NK-92 (cell line): ENCODE data around the gene CEND1.
A peak's percentile ranks its signal among the peaks of the same experiment; 100 is the strongest.

Experiments used
- DNase-seq: peaks from one replicate; lab custom pipeline; 2025; ENCODE audit not compliant: unreplicated experiment; lab: John Stamatoyannopoulos, UW

The CEND1 gene

DNA sequence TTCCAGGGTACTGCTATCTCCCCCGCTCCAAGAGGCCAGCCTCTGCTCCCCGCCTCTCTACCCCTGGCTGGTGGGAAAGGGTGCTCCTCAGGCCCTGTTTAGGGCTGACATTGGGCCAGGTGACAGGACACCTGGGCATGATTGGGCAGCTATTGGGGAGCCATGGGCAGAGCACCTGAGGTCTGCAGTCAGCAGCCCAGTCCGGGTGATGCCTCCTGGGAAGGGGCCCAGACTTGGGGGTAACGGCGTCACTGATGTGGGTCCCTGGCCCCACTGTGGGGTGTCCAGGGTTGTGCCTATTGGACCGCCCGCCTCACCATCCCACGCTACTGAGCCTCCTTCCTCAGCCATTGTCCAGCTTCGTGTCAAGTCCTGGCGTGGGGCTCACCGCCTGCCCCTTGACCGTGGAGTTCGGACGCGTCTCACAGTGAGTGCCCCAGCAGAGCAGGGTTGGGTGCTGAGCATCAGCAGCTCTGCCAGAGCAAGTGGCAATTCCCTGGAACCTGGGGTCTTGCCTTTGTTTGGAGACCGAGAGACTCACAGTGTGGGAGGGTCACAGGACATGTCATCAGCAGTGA is 9.8 kb downstream of the CEND1 start:
- DNase-seq, result no peak

DNA sequence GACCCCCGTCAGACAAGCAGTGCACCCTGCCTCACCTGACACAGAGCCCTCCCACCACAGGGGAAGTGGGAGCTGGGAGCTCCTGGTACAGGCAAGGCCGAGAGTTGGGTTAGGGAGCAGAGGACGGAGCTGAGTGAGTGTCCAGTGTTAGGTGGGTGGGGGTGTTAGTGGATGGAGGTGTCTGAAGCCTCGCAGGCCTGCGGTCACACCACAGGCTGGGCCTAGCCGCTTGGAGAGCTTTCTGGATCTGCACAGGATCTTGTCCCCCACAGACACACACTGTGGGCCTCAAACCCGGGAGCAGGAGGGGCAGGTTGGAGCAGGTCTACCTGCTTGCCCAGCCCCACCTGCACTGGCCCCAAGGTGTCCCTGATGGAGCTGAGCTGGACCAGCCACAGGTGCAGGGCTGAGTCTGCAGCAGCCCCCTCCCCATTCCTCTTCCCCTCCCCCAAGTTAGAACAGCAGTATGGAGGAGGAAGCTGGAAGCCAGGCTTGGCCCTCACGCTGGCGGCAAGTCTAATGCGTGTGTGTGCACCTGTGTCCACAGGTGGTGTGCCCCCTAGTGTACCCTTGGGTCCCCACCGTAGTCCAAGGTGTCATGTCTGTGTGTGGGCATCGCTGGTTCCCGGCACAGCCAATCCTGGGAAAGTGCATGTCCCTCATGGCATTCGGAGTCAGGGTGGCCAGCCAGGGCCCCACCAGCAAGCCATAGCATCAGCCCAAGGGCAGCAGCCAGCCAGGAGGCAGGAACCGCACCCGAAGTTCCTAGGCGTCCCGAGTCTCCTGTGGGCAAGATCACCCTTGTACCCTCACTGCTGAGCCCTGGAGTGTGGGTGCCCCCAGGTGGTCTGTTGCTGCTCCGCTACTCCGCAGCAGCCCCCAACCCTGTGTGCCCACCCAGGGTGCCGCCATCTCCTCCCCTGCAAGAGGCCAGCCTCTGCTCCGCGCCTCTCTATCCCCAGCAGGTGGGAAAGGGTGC is 10.6 kb downstream of the CEND1 start:
- no peak for DNase-seq

DNA sequence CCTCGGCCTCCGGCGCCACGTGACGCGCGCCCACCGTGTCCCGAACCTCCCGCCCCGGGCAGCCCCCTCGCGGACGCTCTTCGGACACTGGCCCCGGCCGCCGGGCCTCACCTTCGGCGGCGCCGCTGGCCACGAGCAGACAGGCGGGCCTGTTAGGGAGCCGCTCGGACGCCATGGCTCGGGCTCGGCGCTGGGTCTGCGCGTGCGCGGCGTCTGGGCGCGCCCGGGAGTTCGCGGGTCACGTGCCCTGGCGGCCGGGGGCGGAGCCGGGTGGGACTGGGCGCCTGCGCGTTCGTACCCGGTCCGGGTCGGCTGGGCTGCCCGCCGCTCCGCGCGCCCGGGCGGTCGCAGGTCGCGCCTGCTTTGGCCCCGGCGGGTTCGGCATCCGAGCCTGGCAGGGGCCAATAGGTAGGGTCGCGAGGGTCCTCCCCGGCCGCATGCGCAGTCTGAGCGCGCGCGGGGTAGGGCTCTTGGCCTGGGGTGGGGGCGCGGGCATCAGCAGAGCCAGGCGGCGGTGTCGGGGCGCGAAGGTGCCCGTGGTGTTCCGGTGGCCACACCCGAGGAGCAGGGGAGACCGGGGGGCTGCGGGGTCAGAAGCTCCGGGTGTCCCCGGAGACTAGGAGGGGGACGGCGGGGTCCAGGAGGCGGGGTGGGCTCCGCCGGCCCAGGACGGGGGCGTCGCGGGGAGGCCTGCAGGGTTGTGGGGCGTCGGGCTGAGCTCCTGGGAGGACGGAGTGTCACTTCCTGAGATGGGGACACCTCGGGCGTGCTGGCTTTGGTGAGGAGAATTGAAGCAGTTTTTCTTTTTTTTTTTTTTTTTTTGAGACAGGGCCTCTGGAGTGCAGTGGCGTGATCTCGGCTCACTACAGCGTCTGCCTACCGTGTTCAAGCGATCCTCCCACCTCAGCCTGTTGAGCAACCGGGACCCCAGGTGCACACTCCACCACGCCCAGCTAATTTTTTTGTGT is 12.3 kb downstream of the CEND1 start, which contains the start of gene GATD1:
Gene GATD1, minus strand, starts transcription at position 200 of the 968 bp plus-strand sequence. Its CDS starts 25 bp downstream, at position 175.
- DNase-seq, result peak; percentile 58

DNA sequence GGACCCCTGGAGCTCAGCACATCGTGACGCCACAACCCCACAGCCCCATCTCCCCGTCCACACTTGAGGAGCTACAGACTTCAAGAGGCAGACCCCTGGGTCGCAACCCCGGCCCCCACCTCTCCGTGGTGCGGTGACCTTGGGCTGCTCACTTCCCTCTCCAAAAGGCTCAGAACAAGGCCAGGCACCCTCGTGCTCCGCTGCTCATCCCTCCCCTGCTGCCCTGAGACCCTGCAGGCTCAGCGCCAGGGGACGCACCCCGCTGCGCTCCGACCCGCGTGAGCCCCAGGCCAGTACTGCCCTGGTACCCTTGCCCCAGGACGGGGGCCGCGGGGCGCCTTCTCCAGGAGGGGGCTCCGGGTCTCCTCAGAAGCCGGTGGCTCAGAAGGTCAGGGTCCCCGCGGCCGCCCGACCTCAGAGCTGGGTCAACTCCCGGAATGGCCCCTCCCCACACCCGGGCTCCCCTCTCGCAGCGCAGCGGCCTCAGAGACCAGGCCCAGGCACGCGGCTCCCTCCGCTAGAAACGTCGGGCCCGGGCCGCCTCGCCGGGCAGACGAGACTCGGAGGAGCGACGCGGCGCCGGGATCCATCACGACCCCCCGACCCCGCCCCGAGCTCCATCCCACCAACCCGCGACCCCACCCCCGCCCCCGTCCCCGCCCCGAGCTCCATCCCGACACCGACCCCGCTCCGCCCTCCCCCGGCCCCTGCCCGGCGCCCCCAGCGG is 13.2 kb downstream of the CEND1 start:
- no peak for DNase-seq

DNA sequence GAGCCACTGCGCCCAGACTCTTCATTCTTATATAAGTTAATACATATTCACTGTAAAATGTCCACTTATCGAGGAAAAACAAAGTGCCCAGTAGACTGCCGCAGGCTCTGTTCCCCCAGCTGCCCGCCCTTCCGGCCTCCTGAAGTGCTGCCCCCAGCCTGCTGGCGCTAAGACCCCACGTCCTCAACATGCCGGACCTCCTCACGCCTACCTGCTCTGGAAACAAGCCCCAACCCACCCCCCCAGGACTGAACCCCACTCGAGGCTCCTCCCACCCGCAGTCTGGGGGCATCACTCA is 13.7 kb downstream of the CEND1 start:
- no peak for DNase-seq

DNA sequence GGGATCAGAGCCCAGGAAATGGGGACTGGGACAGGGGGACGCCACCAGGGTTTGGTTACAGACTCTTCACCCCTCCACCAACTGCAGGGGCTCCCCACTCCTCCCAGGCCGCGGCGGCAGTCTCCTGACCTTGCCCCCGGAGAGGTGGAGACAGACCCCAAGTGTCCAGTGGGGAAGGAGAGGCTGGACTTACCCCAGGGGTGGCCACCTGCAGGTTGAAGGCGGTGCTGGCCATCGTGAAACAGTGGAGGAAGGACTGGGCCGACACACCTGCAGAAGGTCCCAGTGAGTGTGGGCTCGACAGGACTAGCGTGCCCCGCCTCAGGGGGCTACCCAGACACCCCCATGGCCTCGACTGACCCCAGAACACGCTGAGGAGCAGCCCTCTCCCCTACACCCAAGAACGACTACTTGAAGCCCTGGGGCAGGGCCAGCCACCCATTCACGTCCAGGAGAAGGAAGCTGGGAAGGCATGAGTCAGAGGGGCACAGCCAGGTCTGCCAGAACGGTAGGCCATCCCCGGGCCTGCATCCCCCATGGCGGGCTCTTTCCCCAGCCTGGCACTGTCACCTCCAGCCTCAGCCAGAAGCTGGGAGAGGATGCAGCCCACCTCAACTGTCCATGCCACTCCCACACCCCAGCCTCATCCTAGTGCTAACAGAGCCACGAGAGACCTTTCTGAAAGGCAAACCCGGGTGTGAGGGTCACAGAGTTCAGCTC is 14.9 kb downstream of the CEND1 start:
- DNase-seq, result no peak

DNA sequence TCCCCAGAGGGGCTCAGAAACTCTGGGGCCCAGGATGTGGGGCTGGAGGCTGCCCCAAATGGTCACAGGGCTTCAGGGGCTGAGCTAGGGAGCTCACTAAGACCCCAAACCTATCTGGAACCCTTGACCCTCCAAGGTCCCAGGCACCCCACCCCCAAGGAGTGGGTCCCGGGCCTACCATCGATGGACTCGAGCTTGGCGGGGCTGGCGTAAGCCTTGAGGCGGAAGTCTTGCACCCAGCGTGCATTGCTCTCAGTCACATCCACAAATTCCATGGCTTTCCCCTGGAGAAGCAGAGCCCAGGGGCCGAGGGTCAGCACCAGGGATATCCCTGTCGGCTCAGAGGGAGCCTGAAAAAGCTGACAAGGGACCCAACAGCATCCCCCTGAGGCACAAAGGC is 16.1 kb downstream of the CEND1 start:
- no peak for DNase-seq

DNA sequence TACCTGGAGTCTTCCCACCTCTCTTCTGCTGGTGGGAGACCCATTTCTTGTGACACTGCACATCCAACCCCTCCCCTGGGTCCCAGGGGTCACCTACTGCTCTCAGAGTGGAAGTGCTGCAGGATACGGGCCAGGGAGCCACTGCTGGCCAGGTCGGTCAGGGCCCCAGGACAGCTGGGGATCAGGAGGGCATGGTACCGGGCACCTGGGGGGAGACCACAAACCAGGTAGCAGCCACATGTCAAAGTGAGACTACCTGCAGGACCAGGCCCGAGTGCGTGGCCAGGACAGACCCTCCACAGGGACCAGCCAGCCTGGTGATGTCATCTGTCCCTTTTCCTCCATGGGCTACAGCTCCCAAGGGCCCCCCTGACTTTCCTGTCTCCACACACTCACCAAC is 16.5 kb downstream of the CEND1 start:
- DNase-seq, result no peak

DNA sequence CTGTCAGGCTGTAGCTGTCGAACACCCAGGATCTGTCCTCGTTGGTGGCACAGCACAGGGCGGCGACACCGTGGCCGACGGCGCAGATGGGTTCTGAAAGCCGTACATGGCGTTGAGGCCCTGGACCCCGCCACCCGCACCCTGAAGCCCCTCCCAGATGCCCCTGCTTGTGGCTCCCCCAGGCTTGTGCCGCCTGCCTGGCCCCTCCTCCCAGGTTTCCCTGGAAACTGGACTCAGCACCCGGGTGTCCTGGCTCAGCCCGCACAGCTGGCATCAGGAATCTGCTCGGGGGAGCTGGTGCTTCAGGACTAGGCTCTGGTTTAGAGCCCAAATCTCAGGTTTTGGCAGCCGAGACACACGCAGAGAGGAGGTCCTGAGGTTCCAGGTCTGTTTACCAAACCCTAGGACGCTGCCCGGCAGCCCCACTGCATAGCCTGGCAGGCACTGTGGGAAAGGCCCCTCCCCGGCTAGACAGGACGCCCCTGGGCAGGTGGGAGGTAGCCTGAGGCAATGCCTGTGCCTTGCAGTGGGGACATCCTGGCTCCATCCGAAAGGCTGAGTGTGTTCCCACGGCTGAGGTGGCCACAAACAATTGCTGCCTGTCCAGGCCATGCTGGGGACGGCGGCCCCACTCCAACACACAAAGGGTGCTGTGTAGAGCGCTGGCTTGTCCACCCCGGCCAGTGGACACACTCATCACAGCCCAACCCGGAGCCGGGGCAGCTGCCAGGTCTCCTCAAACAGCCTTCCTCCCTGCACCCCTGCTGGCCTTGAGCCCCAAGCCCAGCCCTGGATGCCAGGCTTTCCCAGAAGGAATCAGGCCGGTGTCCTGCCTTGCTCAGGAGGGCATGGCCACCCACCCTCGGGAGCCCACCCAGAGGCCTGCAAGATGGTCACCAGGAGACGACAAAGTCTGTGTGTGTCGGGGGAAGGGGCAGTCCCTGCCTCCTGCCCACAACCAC is 17.2 kb downstream of the CEND1 start:
- no peak for DNase-seq

DNA sequence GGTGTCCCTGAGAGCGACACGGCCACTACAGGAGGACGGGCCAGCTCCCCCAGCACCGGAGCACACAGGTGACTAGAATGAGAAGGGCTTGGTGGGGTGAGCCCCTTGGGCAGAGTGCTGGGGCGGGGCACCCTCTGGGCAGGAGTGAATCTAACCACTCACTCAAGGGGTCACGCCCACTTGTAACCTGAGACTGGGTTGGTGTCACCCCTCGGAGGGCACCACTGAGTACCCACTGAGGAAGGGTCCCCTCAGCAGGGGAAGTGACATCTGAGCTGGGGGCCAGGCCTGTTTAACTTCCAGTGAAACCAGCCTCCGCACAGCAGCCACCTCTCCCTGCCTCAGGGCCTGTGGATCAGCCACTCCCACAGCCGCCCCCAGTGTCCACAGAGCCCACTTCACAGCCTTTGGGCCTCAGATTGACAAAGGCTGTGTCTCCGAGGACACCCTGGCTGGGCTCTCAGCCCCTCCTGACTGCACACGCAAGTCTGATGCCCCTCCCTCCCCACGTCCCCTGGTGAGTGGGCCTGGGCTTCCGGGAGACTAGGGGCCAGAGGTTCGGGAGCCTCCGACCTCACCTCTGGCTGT is 18.2 kb downstream of the CEND1 start:
- DNase-seq, result no peak

DNA sequence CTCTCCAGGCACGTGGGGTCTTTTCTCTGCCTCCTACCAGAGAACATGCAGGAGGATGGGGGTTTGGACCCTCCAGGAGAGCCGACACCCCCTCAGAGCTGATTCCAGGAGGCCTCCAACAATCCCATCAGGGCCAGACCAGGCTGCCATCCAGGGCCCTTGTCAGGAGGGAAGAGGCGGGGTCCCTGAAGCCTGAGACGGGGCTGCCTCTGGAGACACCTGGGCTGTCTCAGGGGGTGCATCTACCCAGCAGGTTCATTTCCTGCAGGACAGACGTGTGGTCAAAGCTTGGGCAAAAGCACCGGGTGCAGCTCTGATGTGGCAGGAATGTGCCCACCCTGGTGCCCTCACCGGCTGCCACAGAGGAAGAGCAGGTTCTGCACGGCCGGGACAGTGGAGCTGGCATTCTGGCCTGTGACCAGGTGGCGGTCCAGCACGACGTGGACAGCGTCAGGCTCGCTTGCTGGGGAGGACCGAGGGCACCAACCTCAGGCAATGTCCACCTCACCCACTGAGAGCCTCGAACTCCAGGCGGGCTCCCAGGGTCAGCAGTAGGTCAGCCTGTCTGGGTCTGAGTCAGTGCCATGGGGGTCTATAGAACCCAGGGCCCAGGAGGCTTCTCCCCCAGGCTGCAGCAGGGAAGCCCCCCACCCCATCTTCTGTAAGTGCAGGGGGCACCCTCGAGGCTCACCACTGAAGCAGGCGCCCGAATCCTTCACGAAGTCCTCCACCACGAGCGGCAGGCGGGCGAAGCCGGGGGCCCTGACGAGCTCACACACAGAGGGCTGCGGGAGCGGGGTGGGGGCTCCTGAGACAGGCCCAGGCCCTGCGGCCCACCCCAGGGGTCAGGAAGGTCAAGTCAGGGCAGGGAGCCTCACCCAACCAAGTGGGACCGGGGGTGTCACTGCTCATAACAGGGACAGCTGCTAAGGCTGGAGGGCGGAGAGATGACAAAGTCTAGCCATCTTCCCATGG is 19.0 kb downstream of the CEND1 start:
- DNase-seq, result no peak

DNA sequence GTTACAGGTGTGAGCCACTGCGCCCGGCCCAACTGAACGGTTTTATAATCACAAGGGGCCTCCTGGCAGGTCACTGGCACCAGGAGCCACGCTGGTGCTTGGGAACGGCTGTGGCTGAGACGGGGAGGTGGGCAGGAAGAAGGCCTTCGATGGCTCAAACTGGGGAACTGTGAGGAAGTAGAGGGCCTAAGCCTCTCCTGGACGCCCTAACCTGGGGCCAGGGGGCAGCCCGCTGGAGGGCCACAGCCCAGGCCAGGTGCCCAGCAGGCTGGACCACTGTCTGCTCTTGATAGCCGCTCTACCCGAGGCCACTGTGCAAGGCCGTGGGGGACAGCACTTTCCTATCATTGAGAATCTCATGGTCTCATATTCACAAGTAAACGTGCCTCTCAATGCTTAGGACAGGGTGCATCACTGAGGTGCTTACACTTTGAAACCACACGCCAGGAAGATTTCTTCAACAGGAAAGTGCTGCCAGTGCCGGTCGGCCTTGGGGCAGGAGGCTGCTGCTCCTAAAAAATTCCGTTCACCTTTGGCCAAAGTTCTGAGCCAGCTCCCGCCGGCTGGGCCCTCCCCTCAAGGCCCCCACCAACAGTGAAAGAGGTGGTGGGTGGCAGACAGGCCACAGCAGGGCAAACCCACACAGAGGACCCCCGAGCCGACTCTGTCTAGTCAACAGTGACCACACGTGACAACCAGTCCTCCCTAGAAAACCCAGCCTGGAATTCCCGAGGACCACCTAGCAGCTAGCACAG is 19.8 kb downstream of the CEND1 start:
- DNase-seq, result no peak

DNA sequence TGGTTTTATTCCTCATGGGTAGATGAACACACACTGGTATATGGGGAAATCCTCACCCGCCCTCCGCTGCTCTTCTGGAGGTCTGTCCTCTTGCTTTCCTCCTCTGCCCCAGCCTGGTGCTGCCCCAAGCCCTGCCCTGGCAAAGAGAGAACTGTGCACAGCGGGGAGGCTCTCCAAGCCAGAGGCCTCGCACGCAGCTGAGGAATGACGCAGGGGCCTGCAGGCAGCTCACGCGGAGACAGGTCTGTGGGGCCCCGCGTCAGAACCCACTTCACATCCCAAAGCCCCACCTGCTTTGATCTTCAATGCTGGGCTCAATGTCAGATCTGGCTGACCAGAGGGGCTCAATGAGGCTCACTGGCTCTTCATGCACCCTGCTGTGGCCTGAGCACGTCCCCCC is 22.7 kb downstream of the CEND1 start:
- DNase-seq, result no peak

DNA sequence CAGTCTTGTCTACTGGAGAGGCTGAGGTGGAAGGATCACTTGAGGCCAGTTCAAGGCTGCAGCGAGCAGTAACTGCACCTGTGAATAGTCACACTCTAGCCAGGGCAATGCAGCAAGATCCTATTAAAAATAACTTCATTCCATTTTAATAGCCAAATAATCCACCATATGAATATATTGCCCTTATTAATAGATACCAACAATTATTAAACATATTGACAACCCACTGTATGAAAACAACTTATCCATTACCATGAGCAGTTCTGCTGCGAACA is 23.0 kb downstream of the CEND1 start:
- DNase-seq, result no peak

DNA sequence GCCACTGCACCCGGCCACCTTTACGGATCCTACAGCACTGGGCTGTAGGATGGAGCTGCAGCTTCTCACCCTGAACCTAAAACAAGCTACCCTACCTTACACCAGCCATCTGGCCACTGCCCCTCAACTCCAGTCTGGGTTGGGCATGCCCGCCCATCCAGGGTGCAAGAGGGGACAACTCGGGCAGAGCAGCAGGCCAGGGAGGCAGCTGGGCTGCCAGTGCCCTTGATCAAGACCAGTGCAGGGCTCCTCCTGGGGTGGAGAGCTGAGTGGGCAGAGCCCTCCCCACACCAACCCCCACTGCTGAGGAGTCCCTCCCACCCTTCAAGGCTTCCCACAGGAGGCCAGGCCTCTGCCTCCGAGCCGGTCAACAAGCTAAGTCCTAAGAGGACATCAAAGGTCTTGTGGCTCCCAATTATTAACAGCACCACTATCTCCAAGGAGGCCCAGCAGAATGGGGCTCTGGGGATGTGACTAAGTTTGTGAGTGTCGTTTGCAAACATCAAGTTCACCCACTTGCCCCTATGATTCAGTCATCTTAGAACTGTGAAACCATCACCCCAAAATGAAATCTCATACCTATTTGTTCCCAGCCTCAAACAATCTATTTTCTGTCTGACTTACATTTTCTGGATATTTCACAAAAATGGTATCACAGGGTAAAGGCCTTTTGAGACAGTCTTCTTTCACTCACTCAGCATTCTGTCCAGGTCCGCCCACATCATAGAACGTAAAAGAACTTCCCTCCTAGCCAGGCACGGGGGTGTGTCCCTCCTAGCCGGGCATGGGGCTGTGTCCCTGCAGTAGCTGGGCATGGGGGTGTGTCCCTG is 23.6 kb downstream of the CEND1 start:
- no peak for DNase-seq

DNA sequence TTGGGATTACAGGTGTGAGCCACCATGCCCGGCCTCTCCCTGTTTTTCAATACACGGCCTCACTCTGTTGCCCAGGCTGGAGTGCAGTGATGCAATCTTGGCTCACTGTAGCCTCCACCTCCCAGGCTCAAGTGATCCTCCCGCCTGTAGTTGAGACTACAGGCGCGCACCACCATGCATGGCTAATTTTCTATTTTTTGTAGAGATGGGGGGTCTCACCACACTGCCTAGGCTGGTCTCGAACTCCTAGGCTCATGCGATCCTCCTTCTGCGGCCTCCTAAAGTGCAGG is 24.1 kb downstream of the CEND1 start:
- DNase-seq, result no peak
